ENCODE data around the gene TMEM14B.
"Not testable (repeated sequence)": the region's sequence is repeated elsewhere in the genome, so short reads cannot be mapped to it uniquely, and the experiment has no call there.

Gene TMEM14B

DNA sequence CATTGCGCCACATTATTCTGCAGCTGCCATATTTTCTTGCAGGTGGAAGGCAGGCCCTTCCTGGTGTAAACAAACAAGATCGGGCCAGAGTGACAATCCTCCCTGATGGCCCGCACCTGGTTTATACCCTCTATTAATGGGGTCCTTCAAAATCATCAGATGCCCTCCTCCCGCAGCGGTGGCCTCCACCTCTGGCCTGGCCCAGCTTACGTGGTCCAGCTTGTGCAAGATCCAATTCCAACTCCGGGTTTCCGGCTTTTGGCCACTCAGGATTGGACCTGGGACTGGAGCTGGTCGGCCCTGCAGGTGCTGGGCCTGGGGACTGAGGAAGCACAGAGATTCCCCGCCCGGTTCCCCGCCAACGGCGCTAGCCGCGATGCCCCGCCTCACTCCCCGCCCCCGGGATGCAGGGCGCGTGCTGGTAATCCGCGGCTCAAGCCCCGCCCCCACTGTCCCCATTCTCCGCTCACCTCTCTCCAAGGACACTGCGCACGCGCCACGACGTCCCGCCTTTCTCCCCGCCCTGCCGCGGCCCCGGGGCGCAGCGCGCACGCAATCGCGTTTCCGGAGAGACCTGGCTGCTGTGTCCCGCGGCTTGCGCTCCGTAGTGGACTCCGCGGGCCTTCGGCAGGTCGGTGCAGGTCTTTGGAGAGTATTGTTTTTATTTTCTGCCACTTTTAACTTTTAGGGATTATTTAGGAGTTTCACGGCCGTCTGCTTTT lies at the start of gene TMEM14B:
Gene TMEM14B (plus strand): TSS at position 555 of the 722 bp plus-strand sequence. CDS start 1,441 bp downstream, outside the sequence.
- peak within 1 kb of the TSS; percentile 50 to 78 (median 66) for H3K4me3 ChIP-seq
- H3K27ac ChIP-seq, result peak within 1 kb of the TSS in 20 of 21 experiments; percentile 69 to 91 (median 85)

DNA sequence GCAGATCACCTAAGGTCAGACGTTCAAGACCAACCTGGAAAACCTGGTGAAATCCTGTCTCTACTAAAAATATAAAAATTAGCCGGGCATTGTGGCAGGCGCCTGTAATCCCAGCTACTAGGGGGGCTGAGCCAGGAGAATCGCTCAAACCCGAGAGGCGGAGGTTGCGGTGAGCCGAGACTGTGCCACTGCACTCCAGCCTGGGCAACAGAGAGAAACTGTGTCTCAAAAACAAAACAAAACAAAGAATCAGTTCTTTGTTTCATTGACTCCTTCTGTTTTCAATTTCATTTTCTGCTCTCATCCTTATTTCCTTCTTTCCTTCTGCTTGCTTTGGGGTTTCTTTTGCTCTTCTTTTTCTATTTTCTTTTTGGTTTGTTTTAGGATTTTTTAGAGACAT lies 33.6 kb upstream of the TMEM14B start:
- Histone ChIP-seq H3K4me3 (no peak overlapping the region), H3K27ac (no peak overlapping the region)

DNA sequence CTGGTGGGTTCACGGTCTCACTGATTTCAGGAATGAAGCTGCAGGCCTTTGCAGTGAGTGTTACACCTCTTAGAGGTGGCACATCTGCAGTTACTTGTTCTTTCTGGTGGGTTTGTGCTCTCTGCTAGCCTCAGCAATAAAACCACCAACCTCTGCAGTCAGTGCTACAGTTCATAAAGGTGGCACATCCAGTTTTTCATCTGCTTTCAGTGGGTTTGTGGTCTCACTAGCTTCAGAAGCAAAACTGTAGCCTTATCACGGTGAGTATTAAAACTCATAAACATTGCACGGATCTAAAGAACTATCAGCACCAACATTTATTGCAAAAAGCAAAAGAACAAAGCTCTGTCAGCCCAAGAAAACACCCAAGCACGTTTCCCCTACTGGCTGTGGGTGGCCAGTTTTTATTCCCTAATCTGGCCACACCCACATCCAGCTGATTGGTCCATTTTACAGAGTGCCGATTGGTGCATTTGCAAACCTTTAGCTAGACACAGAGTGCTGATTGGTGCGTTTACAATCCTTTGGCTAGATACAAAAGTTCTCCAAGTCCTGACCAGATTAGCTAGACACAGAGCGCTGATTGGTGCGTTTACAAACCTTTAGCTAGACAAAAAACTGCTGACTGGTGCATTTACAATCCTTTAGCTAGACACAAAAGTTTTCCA lies 28.2 kb upstream of the TMEM14B start:
- Histone ChIP-seq H3K27ac (peak overlapping the region in 16 of 21 experiments; percentile 76 to 98 (median 89)), H3K4me3 (peak overlapping the region; percentile 40 to 60 (median 51))

DNA sequence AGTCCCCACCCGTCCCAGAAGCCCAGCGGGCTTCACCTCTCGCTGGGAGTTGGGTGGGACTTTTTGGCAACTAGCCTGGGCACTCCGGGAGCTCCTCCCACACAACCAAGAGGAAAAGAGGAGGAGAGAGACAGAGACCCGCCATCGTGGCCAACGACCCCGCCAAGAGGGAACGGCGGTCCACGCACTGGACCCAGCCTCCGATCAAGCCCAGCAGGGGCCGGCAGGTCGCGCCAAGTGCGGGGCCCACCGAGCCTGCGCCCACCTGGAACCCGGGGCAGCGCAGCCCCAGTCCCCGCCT lies 27.7 kb upstream of the TMEM14B start:
- Histone ChIP-seq H3K4me3 (peak overlapping the region; percentile 40 to 60 (median 51)), H3K27ac (peak overlapping the region; percentile 41 to 98 (median 88))

DNA sequence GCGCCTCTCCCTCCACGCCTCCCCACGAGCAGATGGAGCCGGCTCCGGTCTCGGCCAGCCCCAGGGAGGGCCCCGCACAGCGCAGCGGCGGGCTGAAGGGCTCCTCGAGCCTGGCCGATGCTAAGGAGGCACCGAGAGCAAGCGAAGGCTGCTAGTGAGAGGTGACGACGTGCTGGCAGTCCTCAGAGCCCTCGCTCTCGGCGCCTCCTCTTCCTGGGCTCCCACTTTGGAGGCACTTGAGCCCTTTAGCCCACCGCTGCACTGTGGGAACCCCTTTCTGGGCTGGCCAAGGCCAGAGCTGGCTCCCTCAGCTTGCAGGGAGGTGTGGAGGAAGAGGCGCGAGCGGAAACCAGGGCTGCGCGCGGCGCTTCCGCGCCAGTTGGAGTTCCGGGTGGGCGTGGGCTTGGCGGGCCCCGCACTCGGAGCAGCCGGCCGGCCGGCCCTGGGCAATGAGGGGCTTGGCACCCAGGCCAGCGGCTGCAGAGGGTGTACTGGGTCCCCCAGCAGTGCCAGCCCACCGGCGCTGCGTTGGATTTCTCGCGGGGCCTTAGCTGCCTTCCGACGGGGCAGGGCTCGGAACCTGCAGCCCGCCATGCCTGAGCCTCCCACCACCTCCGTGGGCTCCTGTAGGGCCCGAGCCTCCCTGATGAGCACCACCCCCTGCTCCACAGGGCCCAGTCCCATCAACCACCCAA lies 27.2 kb upstream of the TMEM14B start:
- Histone ChIP-seq H3K4me3 (peak overlapping the region; percentile 40 to 60 (median 51)), H3K27ac (peak overlapping the region; percentile 41 to 98 (median 88))

DNA sequence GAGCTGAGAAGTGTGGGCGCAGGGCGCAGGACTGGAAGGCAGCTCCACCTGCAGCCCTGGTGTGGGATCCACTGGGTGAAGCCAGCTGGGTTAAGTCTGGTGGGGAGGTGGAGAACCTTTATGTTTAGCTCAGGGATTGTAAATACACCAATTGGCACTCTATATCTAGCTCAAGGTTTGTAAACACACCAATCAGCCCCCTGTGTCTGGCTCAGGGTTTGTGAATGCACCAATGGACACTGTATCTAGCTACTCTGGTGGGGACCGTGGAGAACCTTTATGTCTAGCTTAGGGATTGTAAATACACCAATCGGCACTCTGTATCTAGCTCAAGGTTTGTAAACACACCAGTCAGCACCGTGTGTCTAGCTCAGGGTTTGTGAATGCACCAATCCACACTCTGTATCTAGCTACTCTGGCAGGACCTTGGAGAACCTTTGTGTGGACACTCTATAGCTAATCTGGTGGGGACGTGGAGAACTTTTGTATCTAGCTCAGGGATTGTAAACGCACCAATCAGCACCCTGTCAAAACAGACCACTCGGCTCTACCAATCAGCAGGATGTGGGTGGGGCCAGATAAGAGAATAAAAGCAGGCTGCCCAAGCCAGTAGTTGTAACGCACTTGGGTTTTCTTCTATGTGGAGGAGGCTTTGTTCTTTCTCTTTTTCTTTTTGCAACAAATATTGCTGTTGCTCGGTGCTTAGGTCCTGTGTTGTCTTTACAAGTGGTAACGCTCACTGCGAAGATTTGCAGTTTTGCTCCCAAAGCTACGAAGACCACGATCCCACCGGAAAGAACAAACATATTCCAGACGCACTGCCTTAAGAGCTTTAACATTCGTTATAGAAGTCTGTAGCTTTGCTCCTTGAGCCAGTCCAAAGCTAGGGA lies 26.4 kb upstream of the TMEM14B start:
- Histone ChIP-seq H3K4me3 (peak overlapping the region; percentile 40 to 60 (median 51)), H3K27ac (peak overlapping the region in 20 of 21 experiments; percentile 76 to 98 (median 88))

DNA sequence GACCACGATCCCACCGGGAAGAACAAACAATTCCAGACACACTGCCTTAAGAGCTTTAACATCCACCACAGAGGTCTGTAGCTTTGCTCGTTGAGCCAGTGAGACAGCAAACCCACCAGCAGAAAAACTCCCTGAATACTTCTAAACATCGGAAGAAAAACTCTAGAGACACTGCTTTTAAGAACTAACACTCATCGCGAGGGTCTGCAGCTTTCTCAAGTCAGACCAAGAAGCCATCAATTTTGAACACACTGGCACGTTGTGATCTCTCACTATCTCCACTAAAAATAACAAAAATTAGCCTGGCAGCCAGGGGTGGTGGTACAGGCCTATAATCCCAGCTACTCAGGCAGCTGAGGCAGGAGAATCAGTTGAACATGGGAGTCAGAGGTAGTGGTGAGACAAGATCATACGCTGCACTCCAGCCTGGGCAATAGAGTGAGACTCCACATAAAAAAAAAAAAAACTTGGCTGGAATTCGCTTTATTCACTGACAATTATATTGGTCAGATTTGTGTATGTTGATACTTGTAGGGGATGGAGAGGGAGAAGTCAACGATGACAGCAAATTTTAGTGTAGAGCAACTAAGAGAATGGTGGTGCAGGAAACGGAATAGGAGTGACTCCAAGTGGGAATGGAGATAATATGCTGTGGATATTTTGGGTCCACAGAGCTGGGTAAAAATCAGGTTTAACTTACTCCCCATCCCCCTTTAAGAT lies 25.6 kb upstream of the TMEM14B start:
- peak overlapping the region; percentile 46 to 72 (median 62) for H3K4me3 ChIP-seq

DNA sequence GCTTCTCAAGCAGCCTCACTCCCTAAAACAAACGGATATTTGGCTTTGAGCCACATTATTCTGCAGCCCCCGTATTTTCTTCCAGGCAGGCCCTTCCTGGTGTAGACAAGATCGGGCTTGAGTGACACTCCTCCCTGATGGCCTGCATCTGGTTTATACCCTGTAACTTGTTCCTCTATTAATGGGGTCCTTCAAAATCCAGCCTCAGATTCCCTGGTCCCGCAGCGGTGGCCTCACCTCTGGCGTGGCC lies 25.1 kb upstream of the TMEM14B start:
- peak overlapping the region in 20 of 21 experiments; percentile 65 to 93 (median 86) for H3K27ac ChIP-seq
- H3K4me3 ChIP-seq, result peak overlapping the region; percentile 46 to 72 (median 62)

More for the DNA sequence above, 25.6 kb upstream of the TMEM14B start:
- H3K27ac ChIP-seq, result peak overlapping the region in 19 of 21 experiments; percentile 65 to 93 (median 86)

DNA sequence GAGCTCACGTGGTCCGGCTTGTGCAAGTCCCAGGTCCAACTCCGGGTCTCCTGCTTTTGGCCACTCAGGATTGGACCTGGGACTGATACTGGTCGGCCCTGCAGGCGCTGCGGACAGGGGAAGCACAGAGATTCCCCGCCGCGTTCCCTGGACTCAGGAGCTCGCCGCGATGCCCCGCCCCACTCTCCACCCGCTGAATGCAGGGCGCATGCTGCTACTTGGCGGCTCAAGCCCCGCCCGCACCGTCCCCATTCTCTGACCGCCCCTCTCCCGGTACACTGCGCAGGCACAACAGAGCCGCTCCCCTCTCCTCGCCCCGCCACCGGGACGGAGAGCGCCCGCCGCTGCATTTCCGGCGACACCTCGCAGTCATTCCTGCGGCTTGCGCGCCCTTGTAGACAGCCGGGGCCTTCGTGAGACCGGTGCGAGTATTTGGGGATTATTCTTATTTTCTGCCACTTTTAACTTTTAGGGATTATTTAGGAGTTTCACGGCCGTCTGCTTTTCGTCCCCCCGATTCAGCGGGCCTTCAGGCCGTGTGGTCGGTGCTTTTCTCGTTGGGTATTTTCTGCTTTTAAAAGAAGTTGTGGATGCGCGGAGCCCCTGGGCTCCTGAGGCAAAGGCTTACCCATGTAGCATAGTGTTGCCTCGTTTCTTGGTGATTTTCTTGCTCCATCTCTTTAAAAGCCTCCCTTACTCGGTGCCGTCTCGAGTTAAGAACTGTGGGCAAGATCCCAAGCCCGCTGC lies 24.6 kb upstream of the TMEM14B start, which contains the start of gene TMEM14C:
Gene TMEM14C (plus strand): TSS at position 251 of the 747 bp plus-strand sequence. CDS start 1,544 bp downstream, outside the sequence.
- peak within 1 kb of the TSS; percentile 46 to 72 (median 62) for H3K4me3 ChIP-seq
- peak within 1 kb of the TSS in 20 of 21 experiments; percentile 65 to 93 (median 86) for H3K27ac ChIP-seq

DNA sequence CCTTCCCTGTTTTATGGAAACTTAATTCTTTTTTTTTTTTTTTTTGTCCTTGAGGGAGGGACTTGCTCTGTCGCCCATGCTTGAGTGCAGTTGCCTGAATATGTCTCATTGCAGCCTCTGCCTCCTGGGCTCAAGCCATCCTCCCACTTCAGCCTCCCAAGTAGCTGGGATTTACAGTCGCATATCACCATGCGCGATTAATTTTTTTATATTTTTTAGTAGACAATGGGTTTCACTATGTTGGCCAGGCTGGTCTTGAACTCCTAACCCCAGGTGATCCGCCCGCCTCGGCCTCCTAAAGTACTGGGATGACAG lies 24.1 kb upstream of the TMEM14B start:
- H3K27ac ChIP-seq, result peak overlapping the region in 20 of 21 experiments; percentile 65 to 93 (median 86)

DNA sequence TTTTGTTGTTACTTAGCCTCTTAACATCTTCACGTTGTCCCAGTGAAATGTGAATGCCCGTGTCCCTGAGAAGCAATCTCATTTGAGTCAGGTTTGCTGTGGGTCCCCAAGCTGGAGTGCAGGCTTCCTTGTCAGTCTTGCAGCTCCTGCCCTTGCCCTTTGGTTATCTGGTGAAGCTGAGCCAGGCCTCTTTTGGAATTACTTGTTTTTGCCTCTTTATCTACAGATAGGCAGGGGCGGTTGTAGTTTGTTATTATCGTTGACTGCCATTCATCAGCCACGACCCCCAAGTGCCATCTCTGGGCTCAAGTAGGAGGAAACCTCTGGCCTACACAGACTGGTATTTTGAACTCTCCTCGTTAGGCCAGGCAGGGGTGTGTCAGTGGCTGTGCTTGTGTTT lies 22.6 kb upstream of the TMEM14B start:
- H3K27ac ChIP-seq, result no peak overlapping the region
- H3K4me3 ChIP-seq, result no peak overlapping the region

More for the DNA sequence above, 24.1 kb upstream of the TMEM14B start:
- peak overlapping the region; percentile 46 to 72 (median 62) for H3K4me3 ChIP-seq

DNA sequence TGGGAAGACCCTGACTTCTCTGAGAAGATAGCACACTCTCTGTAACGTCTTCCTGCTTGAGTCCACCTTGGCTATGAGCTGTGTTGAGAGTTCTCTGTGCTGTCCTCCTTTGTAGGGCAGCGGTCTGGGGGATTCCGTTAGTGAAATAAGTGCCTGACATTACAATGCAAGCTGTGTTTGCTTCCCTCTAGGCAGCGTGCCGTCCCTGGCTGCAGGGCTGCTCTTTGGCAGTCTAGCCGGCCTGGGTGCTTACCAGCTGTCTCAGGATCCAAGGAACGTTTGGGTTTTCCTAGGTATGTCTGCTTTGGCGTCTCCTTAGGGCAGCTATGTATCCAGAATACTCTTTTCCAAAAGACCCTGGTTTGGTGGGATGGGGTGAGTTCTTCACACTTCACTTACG lies 21.9 kb upstream of the TMEM14B start:
- H3K4me3 ChIP-seq, result no peak overlapping the region
- H3K27ac ChIP-seq, result no peak overlapping the region

DNA sequence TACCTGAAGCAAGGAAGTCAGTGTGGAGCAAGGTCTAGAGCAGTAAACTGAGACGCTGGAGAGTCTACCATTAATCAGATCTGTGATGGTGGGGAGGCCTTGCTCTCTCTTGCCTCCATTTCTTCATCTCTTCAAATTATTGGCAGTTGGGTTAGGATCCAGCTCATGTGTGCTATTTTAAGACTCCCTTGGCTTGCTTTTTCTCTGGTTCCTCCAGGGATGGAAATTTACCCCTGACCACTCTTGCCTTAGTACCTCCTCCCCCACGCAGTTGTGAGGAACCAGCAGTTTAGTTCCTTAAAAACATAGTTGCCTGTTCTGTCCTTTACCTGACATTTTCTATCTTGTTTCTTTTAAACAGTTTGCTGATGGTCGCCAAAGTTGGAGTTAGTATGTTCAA lies 17.4 kb upstream of the TMEM14B start:
- H3K27ac ChIP-seq, result no peak overlapping the region

DNA sequence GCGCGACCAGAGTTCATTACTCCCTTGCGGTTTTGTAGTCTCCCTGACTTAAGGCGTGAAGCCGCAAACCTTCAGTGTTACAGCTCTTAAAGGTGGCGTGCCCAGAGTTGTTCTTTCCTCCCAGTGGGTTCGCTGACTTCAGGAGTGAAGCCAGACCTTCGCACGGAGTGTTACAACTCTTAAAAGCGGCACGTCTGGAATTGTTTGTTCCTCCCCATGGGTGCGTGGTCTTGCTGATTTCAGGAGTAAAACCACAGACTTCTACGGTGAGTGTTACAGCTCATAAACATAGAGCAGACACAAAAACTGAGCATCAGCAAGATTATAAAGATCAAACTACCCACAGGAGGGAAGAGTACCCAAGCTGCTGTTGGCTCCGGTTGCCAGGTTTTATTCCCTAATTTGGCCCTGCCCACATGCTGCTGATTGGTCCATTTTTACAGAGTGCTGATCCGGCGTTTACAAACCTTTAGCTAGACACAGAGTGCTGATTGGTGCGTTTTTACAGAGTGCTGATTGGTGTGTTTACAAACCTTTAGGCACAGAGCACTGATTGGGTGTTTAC lies 14.4 kb upstream of the TMEM14B start:
- Histone ChIP-seq H3K4me3 (no peak overlapping the region), H3K27ac (peak overlapping the region in 1 of 21 experiments; percentile 2)

More for the DNA sequence above, 17.4 kb upstream of the TMEM14B start:
- no peak overlapping the region for H3K4me3 ChIP-seq

DNA sequence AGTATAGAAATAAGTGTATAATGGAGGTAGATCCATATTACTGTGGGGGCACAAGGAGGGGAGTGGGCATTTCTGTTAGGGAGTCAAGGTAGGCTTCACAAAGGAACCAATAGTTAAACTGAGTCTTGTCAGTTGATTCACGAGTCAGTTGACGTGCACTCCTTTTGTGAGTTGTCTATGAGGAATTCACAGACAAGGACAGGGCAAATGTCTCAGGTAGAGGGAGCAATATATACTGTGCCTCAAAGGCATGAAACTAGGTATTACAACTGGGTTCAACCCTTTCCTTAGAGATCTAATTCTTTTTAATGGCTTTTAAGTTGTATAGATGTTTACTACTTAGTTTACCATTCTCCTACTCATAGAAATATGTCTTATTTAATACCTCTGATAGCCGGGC lies 13.7 kb upstream of the TMEM14B start:
- Histone ChIP-seq H3K27ac (peak overlapping the region in 1 of 21 experiments; percentile 2), H3K4me3 (no peak overlapping the region)

DNA sequence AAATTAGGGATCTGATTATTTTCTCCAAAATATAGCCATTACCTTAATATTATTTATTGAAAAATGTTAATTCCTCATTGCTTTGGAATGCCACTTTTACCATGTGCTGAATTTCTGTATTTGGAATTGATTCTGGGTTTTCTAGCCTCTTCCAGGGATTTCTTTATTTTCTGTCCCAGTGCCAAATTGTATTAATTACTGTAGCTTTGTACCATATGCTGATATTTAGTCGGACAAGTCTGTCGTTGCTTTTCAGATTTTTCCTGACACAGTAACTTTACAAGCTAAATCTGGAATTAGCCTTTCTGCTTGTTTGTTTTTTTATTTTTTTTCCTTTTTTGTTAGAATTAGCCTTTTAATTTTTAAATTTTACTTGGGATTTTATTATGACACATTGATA lies 10.9 kb upstream of the TMEM14B start:
- no peak overlapping the region for H3K27ac ChIP-seq
- H3K4me3 ChIP-seq, result no peak overlapping the region

DNA sequence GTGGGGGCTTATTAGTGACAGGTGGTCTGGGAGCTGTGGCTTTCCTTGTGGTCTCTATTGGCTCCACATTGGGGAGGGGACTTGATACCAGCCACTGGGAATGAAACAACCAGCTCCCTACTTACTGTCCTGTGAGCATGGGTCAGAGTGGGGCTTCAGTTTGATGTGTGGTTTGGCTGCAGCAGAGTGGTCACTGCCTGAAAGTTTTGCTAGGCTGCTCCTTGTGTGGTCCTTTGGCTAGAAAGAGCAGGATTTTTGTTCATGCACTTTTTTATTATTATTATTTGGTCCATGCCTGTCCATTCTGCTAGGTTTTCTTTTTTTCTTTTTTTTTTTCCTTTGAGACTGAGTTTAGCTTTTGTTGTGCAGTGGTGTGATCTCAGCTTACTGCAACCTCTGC lies 7.5 kb upstream of the TMEM14B start:
- H3K4me3 ChIP-seq, result no peak overlapping the region

DNA sequence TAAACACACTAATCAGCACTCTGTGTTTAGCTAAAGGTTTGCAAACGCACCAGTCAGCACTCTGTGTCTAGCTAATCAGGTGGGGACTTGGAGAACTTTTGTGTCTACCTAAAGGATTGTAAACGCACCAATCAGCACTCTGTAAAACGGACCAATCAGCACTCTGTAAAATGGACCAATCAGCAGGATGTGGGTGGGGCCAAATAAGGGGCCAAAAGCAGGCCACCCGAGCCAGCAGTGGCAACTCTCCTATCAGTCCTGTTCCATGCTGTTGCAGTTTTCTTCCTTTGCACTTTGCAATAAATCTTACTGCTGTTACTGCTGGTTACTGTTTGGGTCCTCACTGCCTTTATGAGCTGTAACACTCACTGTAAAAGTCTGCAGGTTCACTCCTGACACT lies 6.0 kb upstream of the TMEM14B start:
- not testable (repeated sequence) for H3K27ac ChIP-seq, H3K4me3 ChIP-seq

More for the DNA sequence above, 7.5 kb upstream of the TMEM14B start:
- no peak overlapping the region for H3K27ac ChIP-seq
